Ovary (tissue), 9 donors: ENCODE measurements around the gene FUCA1. TPM values are rescaled to one million over a fixed set of nuclear protein-coding genes. Genes with fewer than 3 reads are reported as not detected.

ENCODE experiments used
- DNase-seq, 5 donors: peaks; one replicate each; pipeline ENCODE4 v3.0.0-alpha.2; 2019 to 2020
- H3K27ac ChIP-seq, 2 donors: fragments of 200-600 bp; one replicate each; pipeline versions ENCODE4 v1.5.1 to v1.8.0; 2019 to 2022
- H3K27me3 ChIP-seq: fragments of 200-600 bp; one replicate; pipeline ENCODE4 v1.8.0; 2022
- H3K36me3 ChIP-seq: fragments of 200-600 bp; sonication (generic); one replicate; pipeline ENCODE4 v1.5.1; 2019
- H3K4me1 ChIP-seq: one replicate; pipeline ENCODE4 v1.8.1; 2013; ENCODE audit warnings: mild to moderate bottlenecking, moderate library complexity; ENCODE audit not compliant: insufficient read depth
- H3K4me3 ChIP-seq: fragments of 200-600 bp; sonication (generic); one replicate; pipeline ENCODE4 v1.5.1; 2017
- H3K9me3 ChIP-seq, 2 donors: fragments of 200-600 bp in 1 of 2; sonication (generic) in 1 of 2; one replicate each; pipeline versions ENCODE4 v1.5.1 to v1.8.1; 2013 to 2019; ENCODE audit warnings: mild to moderate bottlenecking in 1 of 2, moderate library complexity in 1 of 2
- CTCF ChIP-seq, 3 donors: fragments of 450-650 bp in 2 of 3; fragments of 200-600 bp in 1 of 3; IDR thresholded peaks; one replicate each; pipeline versions ENCODE4 v1.5.1 to v1.8.0; 2016 to 2022; ENCODE audit warnings: antibody characterized with exemption in 3 of 3, mild to moderate bottlenecking in 1 of 3
- EP300 ChIP-seq: sonication (generic); formaldehyde crosslinking; IDR thresholded peaks from one replicate; pipeline ENCODE4 v1.6.1; 2017; ENCODE audit warnings: antibody characterized with exemption
- POLR2A ChIP-seq: fragments of 450-650 bp; IDR thresholded peaks from one replicate; pipeline ENCODE4 v1.6.1; 2017; ENCODE audit warnings: antibody characterized with exemption, mild to moderate bottlenecking, moderate library complexity
- WGBS, 3 donors: extraction: QIAGEN DNeasy Blood & Tissue Kit in 1 of 3; methylation state at CpG; one replicate each; pipeline versions ENCODE4 v1.1.5 to v1.1.7; 2013 to 2017; 5-methylcytosine and 5-hydroxymethylcytosine counted together
- intact Hi-C, 4 donors: fragments of 100-400 bp; cut with DNase I; formaldehyde crosslinking; loops; one replicate each; pipeline versions ENCODE4 v1.11.0 to v1.15.1; 2022 to 2023
- polyA plus RNA-seq, 2 donors: library from polyadenylated mRNA; stranded (reverse); fragments of 200-250 nt in 1 of 2; fragments of 350-450 nt in 1 of 2; fragmentation: Illumina TruSeq in 1 of 2; extraction: RNeasy Lipid Tissue Mini Kit (QIAGEN cat#74804) in 1 of 2; gene quantifications; one replicate each; pipeline ENCODE4 v1.2.3, GENCODE V29; 2013 to 2014
- total RNA-seq, 7 donors: library from RNA; depleted of rRNA in 2 of 7; stranded (reverse); fragments of >200 nt in 2 of 7; fragmentation: NEBNext Ultra II Directional in 3 of 7; extraction: Animal tissue kit (Norgen Biotek cat#: 25700) in 3 of 7; gene quantifications; one replicate each; pipeline versions ENCODE4 v1.1.0 to v1.2.4, GENCODE V29; 2016 to 2023
- donor health status: DM: no; HTN: no; CAD: no; lungs with moderate emphysema.
- donor health status: DM: no; HTN: no; CAD: no.
- donor health status: Bipolar disorder and iron deficiency.
- donor health status: DM: yes; HTN: yes; CAD: no.
- donor health status: DM: no; HTN: no; CAD: no.
- donor health status: DM: yes; HTN: yes; CAD: no.

FUCA1 gene
- total and polyA plus RNA-seq, 9 donors: 21.7 to 112 (median 25.6) TPM

- H3K27me3 ChIP-seq: no peaks in the 10 kb centered on the region
- TF ChIP-seq EP300: no peak
- TF ChIP-seq POLR2A: no peak
- no peak for TF ChIP-seq CTCF (IDR thresholded peaks at IDR 0.05)
- peak in 4 of 5 donors; percentile 49 to 67 (median 57) for DNase-seq
- H3K9me3 ChIP-seq: no peaks in the 10 kb centered on the region
- intact Hi-C loops: no loop called here
- peaks cover 19% of the 10 kb centered on the region for H3K4me1 ChIP-seq
- H3K36me3 ChIP-seq: no peaks in the 10 kb centered on the region
- WGBS, 3 donors: 7 to 9% (median 8%) methylated on average over 39 to 48 of the region's 48 CpGs
- peak overlapping the region; percentile 78 for H3K4me3 ChIP-seq
- peak overlapping the region; percentile 22 to 80 for H3K27ac ChIP-seq
Measured at GRCh38 chr1:23799570-23800399, 68.3 kb downstream of the FUCA1 start.

- H3K4me1 ChIP-seq: peaks cover 19% of the 10 kb centered on the region
- H3K9me3 ChIP-seq: no peaks in the 10 kb centered on the region
- WGBS, 3 donors: 83 to 93% (median 84%) methylated on average over 6 to 7 of the region's 7 CpGs
- DNase-seq: no peak
- TF ChIP-seq EP300: no peak
- no peak for TF ChIP-seq CTCF (IDR thresholded peaks at IDR 0.05)
- TF ChIP-seq POLR2A: no peak
- H3K4me3 ChIP-seq: no peak overlapping the region
- H3K36me3 ChIP-seq: no peaks in the 10 kb centered on the region
- no peak overlapping the region for H3K27ac ChIP-seq
- no peaks in the 10 kb centered on the region for H3K27me3 ChIP-seq
- intact Hi-C loops: no loop called here
Measured at GRCh38 chr1:23799255-23799569, 68.9 kb downstream of the FUCA1 start.

GRCh38 chr1:23798662-23799142 is 69.4 kb downstream of the FUCA1 start:
- Histone ChIP-seq H3K36me3 (no peaks in the 10 kb centered on the region), H3K4me3 (no peak overlapping the region), H3K4me1 (peaks cover 19% of the 10 kb centered on the region), H3K27me3 (no peaks in the 10 kb centered on the region), H3K9me3 (no peaks in the 10 kb centered on the region), H3K27ac (no peak overlapping the region)
- WGBS, 3 donors: 83 to 94% (median 87%) methylated on average over 12 of the region's 12 CpGs
- TF ChIP-seq POLR2A (no peak), EP300 (no peak), CTCF (IDR thresholded peaks at IDR 0.05) (no peak)
- intact Hi-C loops: no loop called here
- DNase-seq: peak in 2 of 5 donors; percentile 42 to 45

- Histone ChIP-seq H3K4me1 (peaks cover 19% of the 10 kb centered on the region), H3K9me3 (no peaks in the 10 kb centered on the region), H3K27me3 (no peaks in the 10 kb centered on the region), H3K4me3 (no peak overlapping the region), H3K36me3 (no peaks in the 10 kb centered on the region), H3K27ac (no peak overlapping the region)
- intact Hi-C loops: no loop called here
- DNase-seq: peak in 1 of 5 donors; percentile 37
- no peak for TF ChIP-seq EP300
- no peak for TF ChIP-seq POLR2A
- no peak for TF ChIP-seq CTCF (IDR thresholded peaks at IDR 0.05)
- 80 to 83% (median 81%) methylated on average over 20 of the region's 20 CpGs for WGBS, 3 donors
Measured at GRCh38 chr1:23797478-23798448, 70.3 kb downstream of the FUCA1 start.
